Measurements from ENCODE around the gene PPAT.
"Not testable (repeated sequence)": the region's sequence is repeated elsewhere in the genome, so short reads cannot be mapped to it uniquely, and the experiment has no call there.

The PPAT gene

GRCh38 chr4:56374956-56375355 lies 60.5 kb downstream of the PPAT start:
- no peak for FAIRE-seq

GRCh38 chr4:56372774-56373173 lies 62.6 kb downstream of the PPAT start:
- no peak for FAIRE-seq

- FAIRE-seq, result no peak
These were observed 63.8 kb downstream of the PPAT start for GRCh38 chr4:56371426-56372220.

GRCh38 chr4:56370377-56370776 lies 65.0 kb downstream of the PPAT start:
- no peak for FAIRE-seq

GRCh38 chr4:56362981-56363380 lies 72.4 kb downstream of the PPAT start:
- not testable (repeated sequence) for FAIRE-seq

GRCh38 chr4:56360071-56360470 lies 75.3 kb downstream of the PPAT start:
- no peak for FAIRE-seq

- FAIRE-seq, result peak; percentile 68
These were observed 78.8 kb downstream of the PPAT start for GRCh38 chr4:56356650-56357049.

GRCh38 chr4:56348576-56348975 lies 86.8 kb downstream of the PPAT start:
- no peak for FAIRE-seq

GRCh38 chr4:56345458-56345857 lies 90.0 kb downstream of the PPAT start:
- FAIRE-seq, result no peak
